Skeletal muscle cell (primary cell): ENCODE results near the gene USP4.
"Not testable (repeated sequence)": the region's sequence is repeated elsewhere in the genome, so short reads cannot be mapped to it uniquely, and the experiment has no call there.

Source experiments
- DNase-seq: peaks from one replicate; pipeline ENCODE4 v3.0.0-alpha.2; 2010; ENCODE audit warnings: low read depth
- H3K4me3 ChIP-seq: 2 replicates; pipeline ENCODE4 v1.5.1; 2011; ENCODE audit warnings: low read depth, mild to moderate bottlenecking, control low read depth, low read length, moderate library complexity

Gene USP4

DNA sequence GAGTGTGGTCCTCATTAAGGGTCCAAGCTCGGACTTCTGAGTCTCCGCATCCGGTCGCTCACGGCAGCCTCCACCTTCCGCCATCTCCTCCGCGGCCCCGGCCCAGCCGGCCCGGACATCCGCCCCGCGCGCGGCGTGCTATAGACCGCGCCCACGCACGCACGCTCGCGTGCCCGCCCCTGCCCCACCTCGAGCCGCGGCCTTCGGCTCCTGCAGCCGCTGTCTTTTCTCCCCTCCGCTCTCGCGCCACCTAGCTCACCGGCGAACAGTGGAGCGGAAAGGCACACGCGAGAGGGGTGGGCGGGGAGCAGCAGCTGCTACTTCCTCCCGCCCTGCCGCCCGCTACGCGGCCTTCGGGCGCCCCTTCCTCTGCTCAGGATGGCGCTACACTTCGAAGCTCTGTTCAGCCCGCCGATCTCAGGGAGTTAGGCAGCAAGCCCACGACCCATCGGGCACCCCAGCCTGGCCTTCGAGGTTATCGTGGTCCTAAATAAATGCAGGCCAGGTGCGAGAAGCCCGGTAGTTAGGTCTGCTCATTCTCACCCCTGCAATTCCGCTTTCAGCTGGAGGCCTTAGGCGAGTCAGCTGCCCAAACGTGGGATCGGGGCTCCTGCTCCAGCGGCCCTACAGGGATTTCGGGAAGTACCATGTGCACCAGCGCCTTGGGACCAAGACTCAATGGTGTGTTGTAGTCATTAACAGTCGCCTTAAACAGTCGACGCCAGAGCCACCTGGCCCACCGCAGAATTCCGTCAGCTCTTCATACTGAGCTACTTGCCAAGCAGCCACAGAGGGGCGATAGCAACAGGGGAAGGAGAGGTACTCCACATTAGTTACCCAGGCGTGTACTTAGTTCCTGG is at the start of gene USP4:
Gene USP4, minus strand, starts transcription at position 113 of the 860 bp plus-strand sequence. Its CDS starts 29 bp downstream, at position 84.
- peak within 1 kb of the TSS; percentile 84 for H3K4me3 ChIP-seq
- peak; percentile 67 for DNase-seq

- no peak overlapping the region for H3K4me3 ChIP-seq
- DNase-seq, result no peak
These were observed 49.4 kb upstream of the USP4 start for GRCh38 chr3:49389297-49389696.

DNA sequence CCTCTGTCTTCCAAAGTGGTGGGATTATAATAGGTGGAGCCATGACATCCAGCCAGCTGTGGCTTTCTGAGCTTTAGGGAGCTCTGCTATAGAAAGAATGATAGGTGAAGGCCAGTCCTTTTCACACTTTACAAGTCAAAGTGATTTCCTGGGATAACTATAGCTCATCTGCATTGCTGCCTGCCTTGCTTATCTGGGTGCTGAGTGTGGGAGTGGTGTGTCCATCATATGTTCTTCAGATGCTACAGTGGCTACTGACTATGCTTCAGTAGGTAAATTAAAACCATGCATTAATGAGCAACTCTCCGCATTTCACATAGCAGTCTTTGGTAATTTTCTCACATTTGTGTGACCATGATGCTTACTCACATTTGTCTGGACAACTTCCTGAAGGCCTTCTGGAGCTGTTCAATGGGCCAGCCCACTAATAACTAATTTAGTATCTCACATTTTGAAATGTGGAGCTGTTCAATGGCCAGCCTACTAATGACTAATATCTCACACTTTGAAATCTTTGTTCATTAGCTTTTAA is 48.5 kb upstream of the USP4 start:
- H3K4me3 ChIP-seq, result no peak overlapping the region
- no peak for DNase-seq

DNA sequence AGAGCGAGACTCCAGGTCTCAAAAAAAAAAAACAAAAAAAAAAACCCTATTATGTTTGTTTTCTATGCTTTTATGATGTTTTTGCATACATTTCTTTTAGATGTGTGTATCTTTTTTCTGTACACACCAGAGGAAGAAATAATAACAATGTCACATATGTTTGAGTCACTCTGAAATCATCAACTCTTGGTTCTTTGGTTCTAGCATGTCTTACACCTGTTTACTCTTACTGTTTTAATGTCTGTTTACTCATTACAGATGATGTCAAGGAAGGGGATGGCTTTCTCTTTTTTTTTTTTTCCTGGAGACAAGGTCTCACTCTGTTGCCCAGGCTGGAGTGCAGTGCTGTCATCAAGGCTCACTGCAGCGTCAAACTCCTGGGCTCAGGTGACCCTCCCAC is 47.9 kb upstream of the USP4 start:
- no peak for DNase-seq
- no peak overlapping the region for H3K4me3 ChIP-seq

DNA sequence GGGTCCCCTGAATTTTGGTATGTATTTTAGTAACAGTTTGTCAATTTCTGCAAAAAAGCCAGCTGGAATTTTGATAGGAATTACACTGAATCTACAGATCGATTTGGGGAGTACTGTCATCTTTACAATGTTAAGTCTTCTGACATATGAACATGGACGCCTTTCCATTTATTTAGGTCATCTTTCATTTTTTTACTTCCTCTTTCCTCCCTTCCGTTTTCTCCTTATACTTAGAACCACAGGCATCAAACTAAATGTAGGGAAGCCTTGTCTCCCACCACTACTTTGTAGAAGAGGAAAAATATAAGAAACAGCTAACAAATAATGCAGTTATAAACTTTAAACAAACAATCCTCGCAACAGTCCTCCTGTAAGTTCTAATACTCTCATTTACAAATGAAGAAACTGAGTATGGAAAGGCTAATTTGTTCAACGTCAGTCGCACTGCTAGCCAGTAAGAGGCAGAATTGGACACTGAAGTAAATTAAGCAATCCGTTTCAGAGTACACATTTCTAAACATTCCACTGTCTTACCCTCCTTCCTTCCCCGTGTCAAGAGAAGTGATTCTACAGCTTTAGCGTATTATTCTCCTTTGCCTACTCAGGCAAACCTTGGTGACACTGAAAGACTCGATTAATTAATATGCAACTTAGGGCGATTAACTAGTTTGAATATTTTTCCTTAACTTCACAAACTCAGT is 46.4 kb upstream of the USP4 start:
- H3K4me3 ChIP-seq, result no peak overlapping the region
- DNase-seq, result no peak

GRCh38 chr3:49385617-49386016 is 45.8 kb upstream of the USP4 start:
- DNase-seq, result no peak
- no peak overlapping the region for H3K4me3 ChIP-seq

DNA sequence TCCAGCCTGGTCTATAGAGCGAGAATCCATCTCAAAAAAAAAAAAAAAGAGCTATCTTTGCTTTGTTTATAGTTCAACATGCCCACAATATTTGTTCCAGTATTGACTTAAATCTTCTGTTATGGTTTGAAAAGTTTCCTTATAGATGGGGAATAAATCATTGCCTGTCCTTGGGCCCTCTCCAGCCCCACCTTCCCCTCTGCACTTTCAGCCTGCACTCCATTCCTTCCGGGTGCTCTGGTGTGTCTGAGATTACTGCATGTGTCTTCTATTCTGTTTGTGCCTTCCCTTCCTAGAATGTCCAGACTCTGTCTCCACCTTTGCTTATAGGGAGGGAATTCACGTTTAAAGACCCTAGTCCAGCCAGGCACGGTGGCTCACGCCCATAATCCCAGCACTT is 43.5 kb upstream of the USP4 start:
- H3K4me3 ChIP-seq, result no peak overlapping the region
- no peak for DNase-seq

DNA sequence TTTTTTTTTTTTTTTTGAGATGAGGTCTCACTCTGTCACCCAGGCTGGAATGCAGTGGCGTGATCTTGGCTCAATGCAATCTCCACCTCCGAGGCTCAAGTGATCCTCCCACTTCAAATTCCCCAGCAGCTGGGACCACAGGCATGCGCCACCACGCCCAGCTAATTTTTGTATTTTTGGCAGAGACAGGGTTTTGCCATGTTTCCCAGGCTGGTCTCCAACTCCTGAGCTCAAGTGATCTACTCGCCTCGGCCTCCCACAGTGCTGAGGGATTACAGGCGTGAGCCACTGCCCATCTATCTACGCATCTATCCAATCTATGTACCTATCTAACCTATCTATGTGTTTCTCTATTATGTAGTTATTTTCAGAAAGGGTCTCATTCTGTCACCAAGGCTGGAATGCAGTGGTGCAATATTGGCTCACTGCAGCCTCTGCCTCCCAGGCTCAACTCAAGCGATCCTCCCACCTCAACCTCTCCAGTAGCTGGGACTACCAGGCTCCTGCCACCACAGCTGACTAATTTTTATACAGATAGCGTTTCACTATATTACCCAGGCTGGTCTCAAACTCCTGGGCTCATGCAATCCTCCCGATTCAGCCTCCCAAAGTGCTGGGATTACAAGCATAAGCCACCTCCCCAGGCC is 38.5 kb upstream of the USP4 start:
- DNase-seq, result no peak

GRCh38 chr3:49377483-49377882 is 37.6 kb upstream of the USP4 start:
- H3K4me3 ChIP-seq, result no peak overlapping the region
- DNase-seq, result no peak

More for the DNA sequence above, 38.5 kb upstream of the USP4 start:
- H3K4me3 ChIP-seq, result no peak overlapping the region

- H3K4me3 ChIP-seq, result no peak overlapping the region
- no peak for DNase-seq
These were observed 32.1 kb upstream of the USP4 start for GRCh38 chr3:49371946-49372345.

DNA sequence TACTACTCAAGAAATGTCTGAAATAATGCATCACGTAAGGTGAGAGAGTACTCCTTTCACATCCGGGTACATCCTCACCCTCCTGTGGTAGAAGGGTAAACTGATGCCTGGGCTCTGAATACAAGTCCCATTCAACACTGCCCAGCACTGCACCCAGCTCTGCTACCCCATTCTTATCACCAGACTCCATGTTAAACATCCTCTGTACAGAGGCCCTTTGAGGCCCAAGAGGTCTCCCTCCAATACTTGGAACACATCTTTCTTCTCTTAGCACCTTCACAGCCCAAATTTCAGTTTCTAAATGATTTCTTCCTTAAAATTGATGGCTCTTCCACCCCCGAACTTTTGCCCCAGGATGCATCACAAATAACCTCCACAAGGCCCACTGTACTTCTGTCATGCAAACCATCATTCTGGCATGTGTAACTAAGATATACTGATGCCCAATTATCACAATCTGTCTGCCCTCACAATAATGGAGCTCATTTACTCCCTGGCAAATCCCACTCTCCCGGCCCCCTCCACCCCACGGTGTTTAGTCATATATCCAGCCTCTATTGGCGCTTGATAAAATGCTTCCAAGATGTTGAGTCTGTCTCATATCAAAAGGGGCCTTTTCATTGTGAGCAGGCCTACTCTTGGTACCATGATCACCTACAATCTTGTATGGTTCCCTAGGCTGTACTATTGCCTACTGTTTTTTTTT is 30.9 kb upstream of the USP4 start:
- no peak for DNase-seq
- H3K4me3 ChIP-seq, result no peak overlapping the region

GRCh38 chr3:49362561-49362960 is 22.7 kb upstream of the USP4 start:
- DNase-seq, result no peak
- H3K4me3 ChIP-seq, result no peak overlapping the region

DNA sequence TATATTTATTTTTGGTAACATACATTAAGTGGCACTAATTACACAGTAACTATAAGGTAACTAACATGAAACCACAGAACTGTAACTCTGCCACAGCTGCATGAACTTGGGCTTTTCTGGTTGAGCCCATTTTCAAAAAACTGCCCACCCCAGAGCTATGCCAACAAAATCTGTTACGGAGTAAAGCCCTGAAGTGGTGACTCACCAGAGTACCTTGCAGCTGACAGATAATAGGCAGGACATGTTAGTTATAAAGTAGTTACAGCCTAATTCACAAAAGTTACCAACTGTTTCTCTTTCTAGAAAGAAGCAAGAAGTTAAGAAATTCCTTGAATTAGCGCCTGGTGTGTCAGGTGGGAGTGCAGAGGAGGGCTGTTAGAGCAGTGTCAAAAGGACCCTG is 19.8 kb upstream of the USP4 start:
- DNase-seq, result no peak

GRCh38 chr3:49358884-49359225 is 19.0 kb upstream of the USP4 start:
- no peak for DNase-seq
- peak overlapping the region; percentile 58 for H3K4me3 ChIP-seq

More for the DNA sequence above, 19.8 kb upstream of the USP4 start:
- H3K4me3 ChIP-seq, result no peak overlapping the region

DNA sequence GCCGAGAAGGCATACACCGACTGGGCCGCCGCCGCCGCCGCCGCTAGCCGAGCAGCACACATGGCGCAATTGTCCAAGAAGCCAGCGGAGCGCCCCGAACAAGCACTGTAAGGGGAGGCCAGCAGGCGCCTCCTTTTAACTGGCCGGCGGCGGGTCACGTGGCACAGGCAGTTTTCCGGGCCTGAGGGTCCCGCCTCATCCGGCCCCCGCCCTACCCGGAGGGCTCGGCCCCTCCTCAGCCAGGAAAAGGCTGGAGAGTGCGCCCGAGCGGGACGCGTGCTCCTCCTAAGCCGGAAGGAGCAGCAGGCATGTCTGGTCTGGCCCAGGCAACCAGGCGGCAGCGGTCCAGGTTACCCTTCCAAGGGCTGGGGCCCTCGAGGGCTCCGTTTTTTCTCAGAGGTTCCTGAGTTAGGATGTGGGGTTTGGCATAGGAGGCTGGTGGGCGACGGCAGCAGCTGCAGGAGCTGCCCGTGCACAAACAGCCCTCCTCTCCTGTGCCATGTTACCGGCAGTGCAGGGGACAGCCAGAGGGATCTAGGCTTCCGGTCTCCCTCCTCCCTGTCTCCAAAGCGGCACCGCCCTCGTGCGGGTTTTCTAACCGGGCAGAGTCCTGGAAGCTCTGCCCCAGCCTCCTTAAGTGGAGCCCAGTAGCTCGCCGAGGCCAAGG is 18.5 kb upstream of the USP4 start, which contains the start of gene GPX1:
Gene GPX1, minus strand, starts transcription at position 137 of the 667 bp plus-strand sequence. Its CDS starts 75 bp downstream, at position 62.
- peak within 1 kb of the TSS; percentile 58 for H3K4me3 ChIP-seq
- peak; percentile 89 for DNase-seq

- H3K4me3 ChIP-seq, result peak overlapping the region; percentile 58
- peak; percentile 71 for DNase-seq
These were observed 17.8 kb upstream of the USP4 start for GRCh38 chr3:49357443-49358216.

GRCh38 chr3:49357095-49357442 is 17.2 kb upstream of the USP4 start:
- not testable (repeated sequence) for DNase-seq
- peak overlapping the region; percentile 58 for H3K4me3 ChIP-seq

GRCh38 chr3:49352890-49353421 is 13.1 kb upstream of the USP4 start:
- H3K4me3 ChIP-seq, result no peak overlapping the region
- no peak for DNase-seq
